Karpas-422 (cell line): ENCODE results near the gene IFITM5. TPM values are rescaled to one million over a fixed set of nuclear protein-coding genes. Genes with fewer than 3 reads are reported as not detected.

ENCODE experiments used
- DNase-seq: peaks from one replicate; pipeline ENCODE4 v3.0.0-alpha.2; 2015
- H2AFZ ChIP-seq: fragments of 200-600 bp; sonication (generic); 2 replicates; pipeline ENCODE4 v1.6.1; 2014; ENCODE audit warnings: antibody characterized with exemption, low read length, mixed read lengths
- H3K27ac ChIP-seq: fragments of 200-600 bp; sonication (generic); 2 replicates; pipeline ENCODE4 v1.5.1; 2014; ENCODE audit warnings: mild to moderate bottlenecking, low read length, moderate library complexity
- H3K27me3 ChIP-seq: fragments of 200-600 bp; sonication (generic); 2 replicates; pipeline ENCODE4 v1.6.1; 2014; ENCODE audit warnings: low read length, mixed read lengths
- H3K36me3 ChIP-seq: fragments of 200-600 bp; sonication (generic); 2 replicates; pipeline ENCODE4 v1.6.1; 2014; ENCODE audit warnings: low read length, mixed read lengths; ENCODE audit not compliant: insufficient read depth
- H3K4me1 ChIP-seq: fragments of 200-600 bp; sonication (generic); 2 replicates; pipeline ENCODE4 v1.6.1; 2014; ENCODE audit warnings: mild to moderate bottlenecking, low read length, mixed read lengths
- H3K4me2 ChIP-seq: fragments of 200-600 bp; sonication (generic); 2 replicates; pipeline ENCODE4 v1.6.1; 2014; ENCODE audit warnings: low read length, low read depth, mild to moderate bottlenecking; ENCODE audit not compliant: poor library complexity, severe bottlenecking
- H3K4me3 ChIP-seq: fragments of 200-600 bp; sonication (generic); 2 replicates; pipeline ENCODE4 v1.5.1; 2014; ENCODE audit warnings: mild to moderate bottlenecking, antibody characterized with exemption, low read length, mixed read lengths
- H3K79me2 ChIP-seq: fragments of 200-600 bp; sonication (generic); 2 replicates; pipeline ENCODE4 v1.6.1; 2014; ENCODE audit warnings: mild to moderate bottlenecking, low read length, mixed read lengths
- H3K9ac ChIP-seq: fragments of 200-600 bp; sonication (generic); 2 replicates; pipeline ENCODE4 v1.6.0; 2014; ENCODE audit warnings: low read length
- H3K9me2 ChIP-seq: fragments of 200-600 bp; sonication (generic), shearing (Covaris generic); replicated peaks from 2 replicates; pipeline ENCODE4 v1.6.0; 2014; ENCODE audit warnings: mild to moderate bottlenecking, low read length, moderate library complexity; ENCODE audit not compliant: insufficient read depth
- H3K9me3 ChIP-seq: fragments of 300-700, 200-600 bp; sonication (generic); 2 replicates; pipeline ENCODE4 v1.6.1; 2014; ENCODE audit warnings: low read length, mixed read lengths
- H4K20me1 ChIP-seq: fragments of 200-600 bp; sonication (generic); 2 replicates; pipeline ENCODE4 v1.6.1; 2014; ENCODE audit warnings: mild to moderate bottlenecking, antibody characterized with exemption, low read length, low read depth; ENCODE audit not compliant: insufficient read depth
- total RNA-seq: library from RNA; depleted of rRNA; stranded (reverse); fragments of >200 nt; shearing (Covaris generic); gene quantifications from 2 replicates; pipeline ENCODE4 v1.2.3, GENCODE V29; 2014; ENCODE audit warnings: low replicate concordance

Gene IFITM5
- total RNA-seq, 1 experiment from 2014 or later: not detected

GRCh38 chr11:296171-297050 is 2.9 kb downstream of the IFITM5 start:
- H3K9me3 ChIP-seq: no peaks in the 10 kb centered on the region
- DNase-seq: no peak
- H3K27me3 ChIP-seq: no peaks in the 10 kb centered on the region
- no peaks in the 10 kb centered on the region for H4K20me1 ChIP-seq
- no peaks in the 10 kb centered on the region for H3K79me2 ChIP-seq
- no peak overlapping the region for H2AFZ ChIP-seq
- H3K4me3 ChIP-seq: no peak overlapping the region
- no peak overlapping the region for H3K4me2 ChIP-seq
- no peak overlapping the region for H3K27ac ChIP-seq
- H3K4me1 ChIP-seq: no peaks in the 10 kb centered on the region
- H3K9ac ChIP-seq: no peak overlapping the region
- H3K36me3 ChIP-seq: no peaks in the 10 kb centered on the region
- no peaks in the 10 kb centered on the region for H3K9me2 ChIP-seq

GRCh38 chr11:295351-296170 is 3.8 kb downstream of the IFITM5 start:
- no peaks in the 10 kb centered on the region for H4K20me1 ChIP-seq
- no peaks in the 10 kb centered on the region for H3K36me3 ChIP-seq
- H3K4me1 ChIP-seq: no peaks in the 10 kb centered on the region
- H2AFZ ChIP-seq: no peak overlapping the region
- H3K9me2 ChIP-seq: no peaks in the 10 kb centered on the region
- H3K27me3 ChIP-seq: no peaks in the 10 kb centered on the region
- no peaks in the 10 kb centered on the region for H3K79me2 ChIP-seq
- H3K4me3 ChIP-seq: no peak overlapping the region
- H3K27ac ChIP-seq: no peak overlapping the region
- no peaks in the 10 kb centered on the region for H3K9me3 ChIP-seq
- H3K9ac ChIP-seq: no peak overlapping the region
- H3K4me2 ChIP-seq: no peak overlapping the region
- DNase-seq: no peak

GRCh38 chr11:294780-295179 is 4.5 kb downstream of the IFITM5 start:
- no peaks in the 10 kb centered on the region for H3K79me2 ChIP-seq
- no peak overlapping the region for H3K27ac ChIP-seq
- H2AFZ ChIP-seq: no peak overlapping the region
- H3K4me1 ChIP-seq: peaks cover 1% of the 10 kb centered on the region
- no peaks in the 10 kb centered on the region for H3K9me3 ChIP-seq
- no peaks in the 10 kb centered on the region for H3K36me3 ChIP-seq
- no peak overlapping the region for H3K4me2 ChIP-seq
- no peak for DNase-seq
- no peak overlapping the region for H3K9ac ChIP-seq
- H3K4me3 ChIP-seq: no peak overlapping the region
- no peaks in the 10 kb centered on the region for H3K27me3 ChIP-seq
- no peaks in the 10 kb centered on the region for H3K9me2 ChIP-seq
- H4K20me1 ChIP-seq: no peaks in the 10 kb centered on the region

GRCh38 chr11:293852-294661 is 5.3 kb downstream of the IFITM5 start:
- Histone ChIP-seq H3K9me2 (no peaks in the 10 kb centered on the region), H3K27ac (no peak overlapping the region), H3K9me3 (no peaks in the 10 kb centered on the region), H4K20me1 (no peaks in the 10 kb centered on the region), H3K4me3 (no peak overlapping the region), H3K36me3 (no peaks in the 10 kb centered on the region), H3K79me2 (no peaks in the 10 kb centered on the region), H2AFZ (no peak overlapping the region), H3K4me1 (peaks cover 5% of the 10 kb centered on the region), H3K27me3 (no peaks in the 10 kb centered on the region), H3K9ac (no peak overlapping the region), H3K4me2 (no peak overlapping the region)
- DNase-seq: no peak

GRCh38 chr11:293271-293851 is 6.0 kb downstream of the IFITM5 start:
- no peaks in the 10 kb centered on the region for H3K79me2 ChIP-seq
- no peaks in the 10 kb centered on the region for H3K9me2 ChIP-seq
- no peaks in the 10 kb centered on the region for H4K20me1 ChIP-seq
- no peaks in the 10 kb centered on the region for H3K27me3 ChIP-seq
- no peaks in the 10 kb centered on the region for H3K36me3 ChIP-seq
- H3K4me2 ChIP-seq: no peak overlapping the region
- no peak overlapping the region for H3K4me3 ChIP-seq
- peaks cover 8% of the 10 kb centered on the region for H3K4me1 ChIP-seq
- H3K9ac ChIP-seq: no peak overlapping the region
- H3K9me3 ChIP-seq: no peaks in the 10 kb centered on the region
- no peak for DNase-seq
- H2AFZ ChIP-seq: no peak overlapping the region
- H3K27ac ChIP-seq: no peak overlapping the region

GRCh38 chr11:292211-293121 is 6.9 kb downstream of the IFITM5 start:
- no peak overlapping the region for H3K4me2 ChIP-seq
- H3K4me3 ChIP-seq: no peak overlapping the region
- H3K79me2 ChIP-seq: no peaks in the 10 kb centered on the region
- no peak overlapping the region for H3K9ac ChIP-seq
- H3K9me3 ChIP-seq: no peaks in the 10 kb centered on the region
- H3K9me2 ChIP-seq: no peaks in the 10 kb centered on the region
- H3K36me3 ChIP-seq: no peaks in the 10 kb centered on the region
- peaks cover 10% of the 10 kb centered on the region for H3K4me1 ChIP-seq
- no peak overlapping the region for H3K27ac ChIP-seq
- DNase-seq: no peak
- H4K20me1 ChIP-seq: no peaks in the 10 kb centered on the region
- H3K27me3 ChIP-seq: no peaks in the 10 kb centered on the region
- H2AFZ ChIP-seq: no peak overlapping the region
